Fibroblast of skin of back (primary cell): Measurements from ENCODE around the gene TMTC1.
"Not testable (repeated sequence)": the region's sequence is repeated elsewhere in the genome, so short reads cannot be mapped to it uniquely, and the experiment has no call there.

Experiments
- DNase-seq: peaks from one replicate; pipeline ENCODE4 v3.0.0-alpha.2; 2013

TMTC1 gene

GRCh38 chr12:29564925-29565324 lies 218.8 kb downstream of the TMTC1 start:
- DNase-seq = no peak

GRCh38 chr12:29563636-29564035 lies 220.1 kb downstream of the TMTC1 start:
- no peak for DNase-seq

GRCh38 chr12:29563071-29563470 lies 220.7 kb downstream of the TMTC1 start:
- no peak for DNase-seq

- DNase-seq = peak; percentile 7
These were observed 221.5 kb downstream of the TMTC1 start for GRCh38 chr12:29562110-29562804.

- DNase-seq = no peak
These were observed 222.1 kb downstream of the TMTC1 start for GRCh38 chr12:29561664-29562071.

- no peak for DNase-seq
These were observed 224.5 kb downstream of the TMTC1 start for GRCh38 chr12:29559198-29559597.

GRCh38 chr12:29556363-29556762 lies 227.4 kb downstream of the TMTC1 start:
- no peak for DNase-seq

GRCh38 chr12:29555451-29555850 lies 228.3 kb downstream of the TMTC1 start:
- DNase-seq = not testable (repeated sequence)

- no peak for DNase-seq
These were observed 230.6 kb downstream of the TMTC1 start for GRCh38 chr12:29552994-29553748.

- peak; percentile 40 for DNase-seq
These were observed 231.3 kb downstream of the TMTC1 start for GRCh38 chr12:29552324-29552927.

- DNase-seq = no peak
These were observed 231.9 kb downstream of the TMTC1 start for GRCh38 chr12:29551812-29552211.

GRCh38 chr12:29547864-29548263 lies 235.9 kb downstream of the TMTC1 start:
- no peak for DNase-seq

- DNase-seq = no peak
These were observed 236.6 kb downstream of the TMTC1 start for GRCh38 chr12:29547151-29547632.

GRCh38 chr12:29546000-29546399 lies 237.7 kb downstream of the TMTC1 start:
- DNase-seq = no peak

- DNase-seq = no peak
These were observed 238.7 kb downstream of the TMTC1 start for GRCh38 chr12:29545102-29545467.

- no peak for DNase-seq
These were observed 239.2 kb downstream of the TMTC1 start for GRCh38 chr12:29544428-29545101.

- no peak for DNase-seq
These were observed 240.7 kb downstream of the TMTC1 start for GRCh38 chr12:29543036-29543435.

- no peak for DNase-seq
These were observed 246.4 kb downstream of the TMTC1 start for GRCh38 chr12:29537298-29537697.

- DNase-seq = no peak
These were observed 248.8 kb downstream of the TMTC1 start for GRCh38 chr12:29534935-29535334.

- no peak for DNase-seq
These were observed 249.8 kb downstream of the TMTC1 start for GRCh38 chr12:29533815-29534489.

GRCh38 chr12:29531471-29531870 lies 252.3 kb downstream of the TMTC1 start:
- no peak for DNase-seq

GRCh38 chr12:29530436-29530835 lies 253.3 kb downstream of the TMTC1 start:
- no peak for DNase-seq
